H1 (cell line): Measurements from ENCODE around the gene MAPRE2. TPM values are rescaled to one million over a fixed set of nuclear protein-coding genes. Genes with fewer than 3 reads are reported as not detected.

Experiments used
- CTCF ChIA-PET: fragments of 300-600 bp; sonication (Branson Sonifier 250); formaldehyde crosslinking; loops from one replicate; lab custom pipeline; 2021; ENCODE audit not compliant: partially characterized antibody; lab: Charles Lee
- POLR2A ChIA-PET: fragments of 300-600 bp; sonication (Branson Sonifier 250); formaldehyde crosslinking; loops from one replicate; lab custom pipeline; 2021; ENCODE audit warnings: inconsistent platforms; ENCODE audit not compliant: partially characterized antibody; lab: Charles Lee
- DNase-seq, 2 experiments: peaks; one replicate each; pipeline versions ENCODE4 v3.0.0 to v3.0.0-alpha.2; 2010 to 2022; ENCODE audit warnings: low spot score in 2 of 2, low read depth in 1 of 2, mixed read lengths in 1 of 2
- FAIRE-seq: peaks from 2 replicates; lab custom pipeline; 2011; peaks lifted over from hg19 to GRCh38; lab: Jason Lieb, UNC
- H2AFZ ChIP-seq: 2 replicates; pipeline ENCODE4 v1.8.1; 2012; ENCODE audit warnings: low read length, inconsistent platforms
- H2AK5ac ChIP-seq: 2 replicates; pipeline ENCODE4 v1.6.1; 2013; ENCODE audit warnings: low read depth, low read length
- H2BK120ac ChIP-seq: replicated peaks from 2 replicates; pipeline ENCODE3; 2013; ENCODE audit warnings: low read depth, low read length, inconsistent platforms
- H2BK12ac ChIP-seq: 2 replicates; pipeline ENCODE4 v1.6.1; 2013; ENCODE audit warnings: low read depth, low read length
- H2BK15ac ChIP-seq: 2 replicates; pipeline ENCODE4 v1.6.1; 2013; ENCODE audit warnings: low read length
- H2BK20ac ChIP-seq: 2 replicates; pipeline ENCODE4 v1.6.1; 2013; ENCODE audit warnings: low read length
- H2BK5ac ChIP-seq: 2 replicates; pipeline ENCODE4 v1.6.1; 2013; ENCODE audit warnings: low read depth, low read length
- H3K14ac ChIP-seq: 2 replicates; pipeline ENCODE4 v1.6.1; 2013; ENCODE audit warnings: inconsistent platforms; ENCODE audit not compliant: insufficient read length
- H3K18ac ChIP-seq: 2 replicates; pipeline ENCODE4 v1.6.1; 2013; ENCODE audit warnings: low read length; ENCODE audit errors: extremely low read depth
- H3K23ac ChIP-seq: 2 replicates; pipeline ENCODE4 v1.6.1; 2013; ENCODE audit warnings: inconsistent platforms; ENCODE audit not compliant: insufficient read length
- H3K23me2 ChIP-seq: 2 replicates; pipeline ENCODE4 v1.6.1; 2013; ENCODE audit warnings: low read depth, low read length
- H3K27ac ChIP-seq: 2 replicates; pipeline ENCODE4 v1.6.1; 2011; ENCODE audit warnings: low read depth, low read length, inconsistent platforms
- H3K27me3 ChIP-seq, 4 experiments: replicated peaks in 1 of 4; 1 replicate in 1 of 4; 2 replicates in 3 of 4; pipeline versions ENCODE4 v1.6.1 to v1.8.1; 2011 to 2013; ENCODE audit warnings: low read length in 3 of 4, mild to moderate bottlenecking in 3 of 4, inconsistent platforms in 2 of 4, mixed read lengths in 2 of 4, moderate library complexity in 1 of 4; ENCODE audit not compliant: control insufficient read depth in 3 of 4, insufficient read depth in 3 of 4; ENCODE audit errors: extremely low read depth in 1 of 4
- H3K36me3 ChIP-seq, 4 experiments: 2 replicates each; pipeline versions ENCODE4 v1.6.1 to v1.8.1; 2011 to 2013; ENCODE audit warnings: mild to moderate bottlenecking in 4 of 4, low read length in 3 of 4, moderate library complexity in 2 of 4, control low read depth in 1 of 4, inconsistent platforms in 1 of 4; ENCODE audit not compliant: insufficient read depth in 4 of 4, control insufficient read depth in 2 of 4
- H3K4ac ChIP-seq: replicated peaks from 2 replicates; pipeline ENCODE3; 2013; ENCODE audit warnings: low read length, low read depth, mixed read lengths, inconsistent platforms; ENCODE audit not compliant: insufficient read length
- H3K4me1 ChIP-seq, 4 experiments: replicated peaks in 1 of 4; 1 replicate in 1 of 4; 2 replicates in 3 of 4; pipeline versions ENCODE4 v1.6.1 to v1.8.1; 2011 to 2013; ENCODE audit warnings: low read length in 3 of 4, inconsistent platforms in 2 of 4, mixed read lengths in 1 of 4; ENCODE audit not compliant: insufficient read depth in 4 of 4, control insufficient read depth in 3 of 4
- H3K4me2 ChIP-seq, 2 experiments: 2 replicates each; pipeline versions ENCODE4 v1.6.1 to v1.8.1; 2011 to 2013; ENCODE audit warnings: low read depth in 2 of 2, low read length in 2 of 2, control low read depth in 1 of 2, inconsistent platforms in 1 of 2, mild to moderate bottlenecking in 1 of 2; ENCODE audit not compliant: insufficient read depth in 1 of 2
- H3K4me3 ChIP-seq, 4 experiments: fragments of 200-600, 300-600 bp in 1 of 4; sonication (generic), shearing (Covaris generic), sonication (Bioruptor Twin) in 1 of 4; 2 replicates each; pipeline versions ENCODE4 v1.5.1 to v1.8.1; 2011 to 2016; ENCODE audit warnings: low read length in 4 of 4, low read depth in 3 of 4, control low read depth in 2 of 4, inconsistent platforms in 2 of 4, mild to moderate bottlenecking in 2 of 4, mixed read lengths in 1 of 4, moderate library complexity in 1 of 4; ENCODE audit not compliant: insufficient read depth in 2 of 4; ENCODE audit errors: extremely low read depth in 1 of 4
- H3K56ac ChIP-seq: replicated peaks from 2 replicates; pipeline ENCODE3; 2013; ENCODE audit warnings: low read depth, mild to moderate bottlenecking, mixed read lengths, low read length, inconsistent platforms; ENCODE audit not compliant: insufficient read length
- H3K79me1 ChIP-seq: 2 replicates; pipeline ENCODE4 v1.6.1; 2013; ENCODE audit warnings: low read depth, low read length, control low read depth
- H3K79me2 ChIP-seq, 2 experiments: 2 replicates each; pipeline versions ENCODE4 v1.6.1 to v1.8.1; 2012 to 2013; ENCODE audit warnings: low read length in 2 of 2, mild to moderate bottlenecking in 2 of 2, inconsistent platforms in 1 of 2; ENCODE audit not compliant: insufficient read depth in 2 of 2, control insufficient read depth in 1 of 2
- H3K9ac ChIP-seq, 4 experiments: replicated peaks in 1 of 4; 1 replicate in 1 of 4; 2 replicates in 3 of 4; pipeline versions ENCODE4 v1.6.1 to v1.8.1; 2011 to 2013; ENCODE audit warnings: low read depth in 3 of 4, low read length in 3 of 4, control low read depth in 2 of 4, mild to moderate bottlenecking in 2 of 4, moderate library complexity in 2 of 4, inconsistent platforms in 1 of 4; ENCODE audit errors: extremely low read depth in 1 of 4
- H3K9me3 ChIP-seq, 2 experiments: 2 replicates each; pipeline versions ENCODE4 v1.6.1 to v1.8.1; 2012 to 2013; ENCODE audit warnings: mild to moderate bottlenecking in 2 of 2, moderate library complexity in 2 of 2, control low read depth in 1 of 2, inconsistent platforms in 1 of 2, low read depth in 1 of 2, low read length in 1 of 2, mixed read lengths in 1 of 2; ENCODE audit not compliant: insufficient read depth in 2 of 2
- H4K20me1 ChIP-seq, 2 experiments: replicated peaks in 1 of 2; 2 replicates each; pipeline versions ENCODE3 to v1.8.1; 2011 to 2013; ENCODE audit warnings: inconsistent platforms in 2 of 2, low read length in 2 of 2, mild to moderate bottlenecking in 1 of 2; ENCODE audit not compliant: insufficient read depth in 2 of 2, control insufficient read depth in 1 of 2
- H4K5ac ChIP-seq: 2 replicates; pipeline ENCODE4 v1.6.1; 2013; ENCODE audit warnings: low read length, low read depth, mixed read lengths, inconsistent platforms; ENCODE audit not compliant: insufficient read length
- H4K8ac ChIP-seq: 2 replicates; pipeline ENCODE4 v1.8.0; 2013; ENCODE audit warnings: mild to moderate bottlenecking, moderate library complexity, low read length, inconsistent platforms; ENCODE audit not compliant: insufficient read depth; ENCODE audit errors: extremely low read depth
- H4K91ac ChIP-seq: replicated peaks from 2 replicates; pipeline ENCODE3; 2013; ENCODE audit warnings: low read length, mixed read lengths, inconsistent platforms; ENCODE audit not compliant: insufficient read length
- KDM5A ChIP-seq: fragments of 200-600 bp; IDR thresholded peaks from 2 replicates; pipeline ENCODE4 v1.7.1; 2012; ENCODE audit warnings: mild to moderate bottlenecking, low read length, inconsistent platforms, mixed read lengths
- RAD21 ChIP-seq, 2 experiments: IDR thresholded peaks in 1 of 2; conservative IDR thresholded peaks in 1 of 2; 2 replicates each; pipeline ENCODE4 v1.6.1; 2011; ENCODE audit warnings: low read depth in 2 of 2, low read length in 2 of 2, improper control_type of control experiment in 1 of 2, inconsistent platforms in 1 of 2, mild to moderate bottlenecking in 1 of 2, moderate library complexity in 1 of 2
- SIN3A ChIP-seq, 2 experiments: IDR thresholded peaks in 1 of 2; conservative IDR thresholded peaks in 1 of 2; 2 replicates each; pipeline ENCODE4 v1.6.1; 2011 to 2012; ENCODE audit warnings: low read length in 2 of 2, improper control_type of control experiment in 1 of 2, low read depth in 1 of 2, mild to moderate bottlenecking in 1 of 2
- SP1 ChIP-seq: IDR thresholded peaks from 2 replicates; pipeline ENCODE4 v1.6.1; 2011; ENCODE audit warnings: low read depth, low read length
- TAF7 ChIP-seq: optimal IDR thresholded peaks from 2 replicates; pipeline ENCODE3; 2011; ENCODE audit warnings: low read depth, mild to moderate bottlenecking, inconsistent platforms, low read length, moderate library complexity, borderline replicate concordance
- WGBS, 2 experiments: shearing (Covaris generic) in 1 of 2; methylation state at CpG; one replicate each; pipeline versions ENCODE4 v1.1.6 to v1.1.7; 2013 to 2015; ENCODE audit warnings: low lambda C conversion rate in 2 of 2, mixed read lengths in 2 of 2, inconsistent platforms in 1 of 2, low coverage in 1 of 2, missing lambda C conversion rate in 1 of 2; ENCODE audit not compliant: insufficient replicate concordance in 2 of 2, insufficient coverage in 1 of 2, insufficient read length in 1 of 2; ENCODE audit errors: extremely low coverage in 1 of 2, missing lambda C conversion rate in 1 of 2; 5-methylcytosine and 5-hydroxymethylcytosine counted together
- polyA plus RNA-seq, 7 experiments: library from polyadenylated mRNA; depleted of rRNA in 3 of 7; stranded (reverse) in 5 of 7; unstranded in 2 of 7; fragments of >200 nt in 5 of 7; fragments of 200-250 nt in 2 of 7; gene quantifications; 1 replicate in 5 of 7; 2 replicates in 1 of 7; 4 replicates in 1 of 7; pipeline versions ENCODE4 v1.2.1 to v1.2.3, GENCODE V29; 2011 to 2013; ENCODE audit warnings: missing spikeins in 2 of 7, mixed read lengths in 2 of 7
- total RNA-seq: library from RNA; stranded (reverse); fragmentation: NEBNext Ultra II Directional; extraction: Animal tissue kit (Norgen Biotek cat#: 25700); gene quantifications from 2 replicates; pipeline ENCODE4 v1.2.1, GENCODE V29; 2021
- TF ChIP-seq, protein P1 (sequence below): IDR thresholded peaks from 2 replicates; pipeline ENCODE4 v1.6.1; 2012; ENCODE audit warnings: low read length, inconsistent platforms
- TF ChIP-seq, protein P2 (sequence below), 3 experiments: IDR thresholded peaks; 1 replicate in 2 of 3; 2 replicates in 1 of 3; pipeline versions ENCODE4 v1.5.1 to v1.6.1; 2011; ENCODE audit warnings: low read length in 3 of 3, mild to moderate bottlenecking in 3 of 3, inconsistent platforms in 2 of 3, low read depth in 1 of 3, moderate library complexity in 1 of 3; ENCODE audit not compliant: insufficient read depth in 1 of 3; ENCODE audit errors: control extremely low read depth in 1 of 3

Gene MAPRE2
- total and polyA plus RNA-seq, 2 of the 8 experiments (the other 6 are each of a cell fraction or from before 2014, with no cell fraction given) = 32.6 to 33.1 TPM

DNA sequence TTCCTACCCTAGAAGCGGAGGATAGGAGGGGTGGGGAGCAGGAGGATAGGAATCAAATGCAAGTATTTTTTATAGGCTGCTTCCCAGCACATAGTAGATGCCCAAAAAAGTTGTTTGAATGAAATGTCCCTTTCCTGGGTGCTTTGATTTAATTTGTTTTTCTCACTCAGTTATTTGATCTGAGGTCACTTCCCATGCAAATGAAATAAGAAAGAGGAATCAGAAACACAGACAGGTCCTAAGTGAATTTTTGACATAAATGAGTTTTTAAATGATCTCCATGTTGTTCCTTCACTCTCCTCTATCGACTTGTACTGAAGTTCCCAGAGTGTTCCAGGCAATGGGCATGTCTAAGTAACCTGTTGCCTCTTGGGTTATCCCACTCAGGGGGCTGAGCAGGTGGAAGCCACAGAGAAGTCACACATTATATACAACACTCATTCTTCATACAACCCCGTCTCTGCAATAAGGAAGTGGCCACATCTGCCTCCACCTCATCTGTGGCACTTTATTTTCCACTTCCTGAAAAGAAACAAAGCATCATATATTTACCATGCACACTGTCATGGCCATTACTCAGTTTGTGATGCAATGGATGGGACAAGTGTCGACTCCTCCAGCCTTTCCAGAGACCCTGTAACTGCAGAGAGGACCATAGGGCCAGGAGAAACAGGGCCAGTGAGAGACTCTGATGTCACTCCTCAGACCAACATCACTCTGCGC lies 117.7 kb downstream of the MAPRE2 start:
- H3K9me3 ChIP-seq = no peaks in the 10 kb centered on the region
- TF ChIP-seq TAF7 (no peak), RAD21 (IDR thresholded peaks at IDR 0.05 in 1 of 2, conservative IDR thresholded peaks at IDR 0.05 in 1 of 2; ENCODE audit: low read depth in 2 of 2, low read length in 2 of 2) (no peak), KDM5A (no peak), SIN3A (conservative IDR thresholded peaks at IDR 0.05 in 1 of 2, IDR thresholded peaks at IDR 0.05 in 1 of 2; ENCODE audit: low read depth in 1 of 2, low read length in 2 of 2) (no peak), SP1 (no peak)
- TF ChIP-seq, protein P1, sequence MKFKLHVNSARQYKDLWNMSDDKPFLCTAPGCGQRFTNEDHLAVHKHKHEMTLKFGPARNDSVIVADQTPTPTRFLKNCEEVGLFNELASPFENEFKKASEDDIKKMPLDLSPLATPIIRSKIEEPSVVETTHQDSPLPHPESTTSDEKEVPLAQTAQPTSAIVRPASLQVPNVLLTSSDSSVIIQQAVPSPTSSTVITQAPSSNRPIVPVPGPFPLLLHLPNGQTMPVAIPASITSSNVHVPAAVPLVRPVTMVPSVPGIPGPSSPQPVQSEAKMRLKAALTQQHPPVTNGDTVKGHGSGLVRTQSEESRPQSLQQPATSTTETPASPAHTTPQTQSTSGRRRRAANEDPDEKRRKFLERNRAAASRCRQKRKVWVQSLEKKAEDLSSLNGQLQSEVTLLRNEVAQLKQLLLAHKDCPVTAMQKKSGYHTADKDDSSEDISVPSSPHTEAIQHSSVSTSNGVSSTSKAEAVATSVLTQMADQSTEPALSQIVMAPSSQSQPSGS = no peak
- TF ChIP-seq, protein P2, sequence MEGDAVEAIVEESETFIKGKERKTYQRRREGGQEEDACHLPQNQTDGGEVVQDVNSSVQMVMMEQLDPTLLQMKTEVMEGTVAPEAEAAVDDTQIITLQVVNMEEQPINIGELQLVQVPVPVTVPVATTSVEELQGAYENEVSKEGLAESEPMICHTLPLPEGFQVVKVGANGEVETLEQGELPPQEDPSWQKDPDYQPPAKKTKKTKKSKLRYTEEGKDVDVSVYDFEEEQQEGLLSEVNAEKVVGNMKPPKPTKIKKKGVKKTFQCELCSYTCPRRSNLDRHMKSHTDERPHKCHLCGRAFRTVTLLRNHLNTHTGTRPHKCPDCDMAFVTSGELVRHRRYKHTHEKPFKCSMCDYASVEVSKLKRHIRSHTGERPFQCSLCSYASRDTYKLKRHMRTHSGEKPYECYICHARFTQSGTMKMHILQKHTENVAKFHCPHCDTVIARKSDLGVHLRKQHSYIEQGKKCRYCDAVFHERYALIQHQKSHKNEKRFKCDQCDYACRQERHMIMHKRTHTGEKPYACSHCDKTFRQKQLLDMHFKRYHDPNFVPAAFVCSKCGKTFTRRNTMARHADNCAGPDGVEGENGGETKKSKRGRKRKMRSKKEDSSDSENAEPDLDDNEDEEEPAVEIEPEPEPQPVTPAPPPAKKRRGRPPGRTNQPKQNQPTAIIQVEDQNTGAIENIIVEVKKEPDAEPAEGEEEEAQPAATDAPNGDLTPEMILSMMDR (IDR thresholded peaks at IDR 0.05; ENCODE audit: control extremely low read depth in 1 of 3, insufficient read depth in 1 of 3, low read depth in 1 of 3, low read length in 3 of 3) = no peak

More for the DNA sequence above, 117.7 kb downstream of the MAPRE2 start:
- Histone ChIP-seq H3K36me3 (no peaks in the 10 kb centered on the region), H3K27ac (no peak overlapping the region), H3K23ac (no peak overlapping the region), H3K9ac (no peak overlapping the region), H3K23me2 (no peaks in the 10 kb centered on the region), H3K27me3 (no peaks in the 10 kb centered on the region), H4K20me1 (no peaks in the 10 kb centered on the region), H2BK12ac (no peak overlapping the region), H2AFZ (no peak overlapping the region), H2BK15ac (no peak overlapping the region), H4K5ac (no peak overlapping the region), H2AK5ac (no peak overlapping the region), H3K79me1 (no peaks in the 10 kb centered on the region), H3K4ac (no peak overlapping the region), H2BK5ac (no peak overlapping the region), H3K4me3 (no peak overlapping the region), H3K4me2 (no peak overlapping the region), H4K91ac (no peak overlapping the region), H3K56ac (no peak overlapping the region), H4K8ac (no peak overlapping the region), H3K4me1 (peaks cover 0 to 7% (median 4%) of the 10 kb centered on the region in 4 experiments; a peak in 5 of 7 replicates), H3K18ac (no peak overlapping the region), H3K79me2 (no peaks in the 10 kb centered on the region), H3K14ac (no peak overlapping the region), H2BK120ac (no peak overlapping the region), H2BK20ac (no peak overlapping the region)
- DNase-seq (no peak), FAIRE-seq (no peak)
- POLR2A ChIA-PET = interaction anchor here (1.7 kb wide), 1 partner anchor 11 kb away, joined by 3 read pairs; no protein-coding TSS in a partner anchor
- 87% methylated on average over 5 of the region's 5 CpGs; no CpG with 5 or more reads in 1 of the 2 experiments for WGBS, 2 experiments
- CTCF ChIA-PET = interaction anchor here (0.8 to 1.7 kb wide), 4 partner anchors 10 to 35 kb away, joined by 3 to 8 read pairs (median 4); no protein-coding TSS in a partner anchor
